GM19452 (cell line): ENCODE results near the gene PBX3.

ENCODE experiments used
- ATAC-seq: cut with Tn5 transposase; IDR thresholded peaks from one replicate; pipeline ENCODE4 v1.9.1; 2021; ENCODE audit not compliant: unreplicated experiment

The PBX3 gene

DNA sequence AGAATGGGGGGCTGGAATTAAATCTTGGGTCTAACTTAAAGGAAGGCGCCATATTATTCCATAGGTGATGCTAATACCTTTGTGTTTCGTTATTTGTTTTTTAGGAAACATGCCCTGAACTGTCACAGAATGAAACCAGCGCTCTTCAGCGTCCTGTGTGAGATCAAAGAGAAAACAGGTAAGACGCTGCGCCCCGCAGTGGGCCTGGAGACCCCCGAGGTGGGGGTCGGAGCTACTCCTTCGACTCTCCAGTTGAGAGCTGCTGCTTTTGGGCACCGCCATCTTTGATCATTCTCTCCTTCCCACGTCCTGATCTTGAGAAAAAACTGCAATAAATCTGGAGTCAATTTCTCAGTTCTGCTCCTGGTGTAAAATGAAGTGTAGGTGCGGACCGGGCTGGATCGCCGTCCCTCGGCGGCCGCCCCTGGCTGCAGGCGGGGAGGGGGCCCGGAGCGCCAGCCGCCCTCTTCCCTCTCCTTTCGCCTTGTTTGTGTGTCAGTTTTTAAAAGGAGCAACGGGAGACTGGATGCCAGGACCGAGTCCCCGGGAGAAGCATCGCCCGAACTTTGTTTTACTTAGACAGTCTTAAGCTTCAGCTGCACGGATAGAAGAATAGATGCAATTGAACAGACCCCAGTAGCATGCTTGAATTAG, 1.4 kb downstream of the PBX3 start:
- no peak for ATAC-seq

GRCh38 chr9:125749287-125749935, 2.2 kb downstream of the PBX3 start:
- ATAC-seq: no peak

DNA sequence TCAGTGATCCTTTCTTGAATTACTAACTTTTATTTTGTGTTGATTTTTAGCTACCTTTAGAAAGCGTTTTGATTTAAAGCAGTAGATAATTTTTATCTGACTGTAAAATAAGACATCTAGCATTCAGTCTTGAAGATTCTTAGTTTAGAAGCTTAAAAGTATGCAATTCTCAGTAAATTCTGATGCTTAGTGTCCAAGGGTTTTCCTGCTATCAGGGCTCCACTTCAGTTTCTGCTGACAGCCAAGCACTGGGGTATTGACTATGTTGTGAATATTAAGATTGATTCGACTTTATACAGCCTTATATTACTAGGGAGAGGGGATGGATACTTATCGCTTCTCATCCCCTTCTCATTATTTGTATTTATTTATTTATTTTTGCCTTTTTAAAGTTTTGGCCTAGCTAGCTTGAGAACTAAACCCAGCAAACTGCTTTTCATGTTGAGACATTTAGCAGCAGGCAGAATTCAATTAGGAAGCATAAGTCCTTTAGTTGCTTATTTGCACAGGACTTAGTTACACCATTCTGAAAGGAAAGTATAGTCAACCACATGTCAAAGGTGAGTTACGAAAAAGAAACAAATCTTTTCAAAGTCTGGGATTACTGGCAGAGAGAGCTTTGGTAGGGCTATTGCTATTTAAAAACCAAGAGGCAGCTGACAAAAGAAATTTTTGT, 2.9 kb downstream of the PBX3 start:
- no peak for ATAC-seq

GRCh38 chr9:125750627-125751011, 3.4 kb downstream of the PBX3 start:
- ATAC-seq: no peak

GRCh38 chr9:125752070-125752628, 5.0 kb downstream of the PBX3 start:
- no peak for ATAC-seq

GRCh38 chr9:125754096-125754495, 6.9 kb downstream of the PBX3 start:
- no peak for ATAC-seq

- no peak for ATAC-seq
These were observed 8.2 kb downstream of the PBX3 start for GRCh38 chr9:125755340-125755739.

GRCh38 chr9:125756518-125756917, 9.3 kb downstream of the PBX3 start:
- no peak for ATAC-seq

DNA sequence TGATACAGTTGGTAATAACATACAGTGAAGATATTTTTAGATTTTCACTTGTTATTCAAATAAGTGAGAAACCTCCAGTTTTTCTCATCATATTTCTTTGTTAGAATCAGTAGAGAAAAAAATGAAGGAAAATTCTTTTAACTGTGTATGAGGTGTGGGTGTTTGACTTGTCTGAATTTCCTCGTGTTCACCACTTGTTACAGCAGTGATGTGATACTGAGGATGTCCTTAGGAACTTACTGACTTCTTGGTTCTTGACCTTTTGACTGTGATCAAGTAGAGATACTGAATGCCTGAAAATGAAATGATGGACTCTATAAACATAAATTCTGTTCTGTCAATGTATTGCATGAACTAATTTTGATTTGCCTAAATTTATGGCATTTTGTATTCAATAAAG, 10.7 kb downstream of the PBX3 start:
- ATAC-seq: no peak

DNA sequence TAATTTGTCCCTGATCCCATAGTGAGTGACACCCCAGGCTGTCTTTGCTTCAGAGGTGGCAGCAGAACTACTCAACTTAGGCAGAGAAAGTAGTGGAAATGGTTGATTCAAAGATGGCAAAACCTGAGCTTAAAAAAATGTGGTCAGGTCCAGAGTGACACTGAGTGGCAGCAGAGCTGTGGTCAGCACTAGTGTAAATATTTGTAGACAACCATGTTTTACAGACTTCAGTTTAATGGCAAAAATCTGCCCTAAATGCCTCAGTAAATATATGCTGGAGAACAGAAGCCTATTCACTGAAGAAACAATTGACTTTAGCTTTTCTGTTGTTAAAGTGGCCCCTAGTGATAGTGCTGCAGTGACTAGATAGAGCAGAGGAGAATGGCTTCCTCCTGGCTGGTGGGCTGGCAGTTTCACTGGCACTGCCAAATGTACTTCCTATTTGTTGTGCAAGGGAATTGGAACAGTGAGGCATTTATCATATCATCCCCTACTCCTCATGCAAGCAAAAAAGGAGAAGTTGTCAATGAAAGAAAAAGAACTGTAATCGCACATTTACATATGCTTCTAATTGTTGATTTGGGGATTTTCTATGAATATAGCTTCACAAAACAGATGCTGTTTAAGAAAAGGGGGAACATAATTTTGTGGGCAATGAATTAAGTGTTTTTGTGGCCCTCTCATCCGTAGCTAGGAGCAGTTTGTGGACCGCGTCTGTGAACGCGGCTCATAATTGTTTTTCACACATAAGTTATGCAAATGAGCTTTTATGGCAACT, 12.0 kb downstream of the PBX3 start:
- no peak for ATAC-seq

DNA sequence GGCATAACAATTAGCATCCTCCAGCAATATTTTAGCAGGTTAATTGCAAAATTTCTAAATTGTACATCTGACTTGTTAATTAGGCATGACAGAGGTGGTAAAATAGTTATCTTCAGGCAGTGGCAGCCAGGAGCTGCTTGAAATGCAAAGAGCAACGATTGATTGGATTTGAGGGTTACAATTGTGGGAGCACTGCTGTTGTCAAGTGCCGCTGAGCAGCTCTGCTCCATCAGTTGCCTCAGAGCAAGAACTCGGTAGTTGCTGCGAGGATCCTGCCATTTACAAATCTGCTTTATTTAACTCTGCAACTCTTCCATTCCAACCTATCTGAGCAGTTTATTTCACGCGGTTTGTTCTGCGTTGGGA, 12.6 kb downstream of the PBX3 start:
- no peak for ATAC-seq

- ATAC-seq: no peak
These were observed 13.4 kb downstream of the PBX3 start for GRCh38 chr9:125760537-125760936.

GRCh38 chr9:125761676-125762450, 14.7 kb downstream of the PBX3 start:
- ATAC-seq: no peak

- no peak for ATAC-seq
These were observed 16.2 kb downstream of the PBX3 start for GRCh38 chr9:125763394-125763801.

DNA sequence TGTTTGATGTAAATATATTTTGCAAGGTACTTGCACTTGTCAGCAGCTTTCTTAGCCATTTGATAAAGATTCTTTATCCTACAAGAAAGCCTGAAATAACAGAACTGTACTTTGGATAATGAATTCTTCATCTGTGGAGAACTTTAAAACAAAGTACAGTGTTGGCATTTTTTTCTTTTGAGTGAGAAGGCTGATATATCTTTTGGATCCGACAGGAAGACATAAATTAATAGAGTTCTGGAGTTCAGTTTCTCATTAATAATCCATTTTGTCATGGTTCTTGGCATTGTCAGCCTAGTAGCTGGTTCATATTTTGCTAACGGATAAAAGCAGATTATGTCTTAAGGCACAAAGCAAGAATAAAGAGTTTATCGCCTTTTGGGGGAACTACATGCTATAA, 17.0 kb downstream of the PBX3 start:
- no peak for ATAC-seq

- ATAC-seq: no peak
These were observed 19.5 kb downstream of the PBX3 start for GRCh38 chr9:125766468-125767221.

- ATAC-seq: peak; percentile 61
These were observed 20.2 kb downstream of the PBX3 start for GRCh38 chr9:125767349-125767748.

DNA sequence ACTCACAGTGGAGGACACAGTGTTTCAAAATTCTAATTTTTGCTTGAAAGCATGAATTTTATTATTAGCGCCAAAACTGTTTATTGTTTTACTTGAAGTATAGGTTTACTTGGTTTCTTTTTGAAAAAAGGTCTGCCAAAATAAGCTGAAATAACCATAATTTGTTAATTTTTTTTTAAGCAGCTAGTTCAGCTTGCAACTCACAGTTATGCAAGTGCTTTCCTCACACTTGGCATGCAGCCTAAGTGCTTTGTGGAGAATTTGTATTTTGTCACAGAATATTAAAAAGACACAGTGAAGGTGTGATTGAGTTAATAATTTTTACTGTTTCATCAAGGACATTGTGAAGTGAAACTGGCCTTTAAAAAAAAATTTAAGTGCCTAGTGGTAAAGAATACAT, 21.6 kb downstream of the PBX3 start:
- no peak for ATAC-seq

DNA sequence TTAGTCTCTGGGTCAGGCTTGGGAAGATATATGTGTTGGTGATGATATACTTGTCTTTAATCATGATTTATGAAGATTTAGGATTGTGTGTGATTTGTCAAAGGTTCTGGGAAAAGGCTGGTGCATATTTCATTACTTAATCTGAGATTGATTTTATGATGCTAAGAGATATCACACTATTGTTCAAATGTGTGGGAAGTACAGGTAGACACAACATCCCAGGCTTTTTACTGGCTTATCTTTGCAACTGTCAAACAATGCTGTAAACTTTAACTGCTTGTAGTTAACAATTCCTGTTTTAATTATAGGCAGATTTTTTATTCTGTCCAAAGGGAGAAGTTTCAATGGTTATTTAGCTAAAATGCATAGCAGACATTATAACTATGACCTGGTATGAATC, 23.9 kb downstream of the PBX3 start:
- ATAC-seq: no peak

DNA sequence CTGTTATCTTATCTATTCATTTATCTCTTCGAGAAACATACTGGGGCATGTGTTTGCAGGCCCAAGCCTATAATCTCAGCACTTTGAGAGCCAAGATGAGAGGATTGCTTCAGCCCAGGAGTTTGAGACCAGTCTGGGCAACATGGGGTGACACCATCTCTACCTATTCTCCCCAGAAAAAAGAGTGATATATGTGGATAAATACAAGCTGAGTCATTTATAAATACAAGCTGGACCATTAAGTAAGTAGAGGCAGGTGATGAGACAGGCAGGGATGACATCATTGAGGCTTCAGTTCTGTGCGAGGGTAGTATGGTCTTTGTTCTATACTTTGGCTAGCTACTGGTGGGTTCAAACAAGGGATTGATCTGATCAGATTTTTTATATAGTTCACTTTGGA, 25.6 kb downstream of the PBX3 start:
- ATAC-seq: no peak
